Stomach (tissue), 4 donors: ENCODE results near the gene NTF3.

Source experiments
- CTCF ChIP-seq, 7 experiments: fragments of 450-650 bp in 4 of 7; fragments of 200-600 bp in 3 of 7; sonication (generic) in 3 of 7; IDR thresholded peaks; one replicate each; pipeline ENCODE4 v1.5.1; 2016 to 2019; ENCODE audit warnings: antibody characterized with exemption in 7 of 7, control low read depth in 2 of 7, mild to moderate bottlenecking in 1 of 7
- EP300 ChIP-seq: sonication (generic); formaldehyde crosslinking; IDR thresholded peaks from one replicate; pipeline ENCODE4 v1.6.1; 2017; ENCODE audit warnings: antibody characterized with exemption
- POLR2A ChIP-seq, 4 donors: fragments of 450-650 bp; IDR thresholded peaks; one replicate each; pipeline ENCODE4 v1.6.1; 2016; ENCODE audit warnings: antibody characterized with exemption in 4 of 4, control low read depth in 2 of 4, mild to moderate bottlenecking in 1 of 4, moderate library complexity in 1 of 4
- POLR2AphosphoS5 ChIP-seq, 3 donors: sonication (generic); formaldehyde crosslinking; IDR thresholded peaks; one replicate each; pipeline ENCODE4 v1.6.1; 2016; ENCODE audit warnings: antibody characterized with exemption in 3 of 3

- TF ChIP-seq CTCF (IDR thresholded peaks at IDR 0.05): no peak
- TF ChIP-seq POLR2AphosphoS5 (IDR thresholded peaks at IDR 0.05): no peak
- no peak for TF ChIP-seq POLR2A (IDR thresholded peaks at IDR 0.05)
- no peak for TF ChIP-seq EP300
These were observed 94.0 kb downstream of the NTF3 start for GRCh38 chr12:5525783-5526367.
